Naive thymus-derived CD8-positive, alpha-beta T cell (primary cell): Measurements from ENCODE around the gene COG6. TPM values are rescaled to one million over a fixed set of nuclear protein-coding genes. Genes with fewer than 3 reads are reported as not detected.
A peak's percentile ranks its signal among the peaks of the same experiment; 100 is the strongest.

Source experiments
- ATAC-seq, 2 donors: fragments of 150-1000 bp; cut with Tn5 transposase in 1 of 2; sonication (Bioruptor Pico), chemical (Tn5 transposase) in 1 of 2; 1 replicate in 1 of 2; 2 replicates in 1 of 2; pipeline ENCODE4 v1.10.0; 2021; ENCODE audit warnings: mild to moderate bottlenecking in 2 of 2, moderate library complexity in 2 of 2
- POLR2A ChIA-PET: fragments of 350-600 bp; sonication (Branson Sonifier 250); formaldehyde crosslinking; loops from one replicate; lab custom pipeline; 2021; ENCODE audit warnings: antibody characterized with exemption; lab: Charles Lee
- DNase-seq, 10 donors: peaks; one replicate each; pipeline versions ENCODE4 v3.0.0 to v3.0.0-alpha.2; 2020 to 2022
- H3K27ac Mint-ChIP-seq, 10 donors: one replicate each; pipeline ENCODE4 v1.8.0; 2020 to 2022; ENCODE audit warnings: mild to moderate bottlenecking in 10 of 10, mixed read lengths in 10 of 10, moderate library complexity in 4 of 10, inconsistent platforms in 1 of 10
- H3K27me3 Mint-ChIP-seq, 5 donors: one replicate each; pipeline ENCODE4 v1.8.0; 2021 to 2022; ENCODE audit warnings: mixed read lengths in 5 of 5
- H3K36me3 Mint-ChIP-seq, 3 donors: one replicate each; pipeline ENCODE4 v1.8.0; 2020 to 2022; ENCODE audit warnings: mixed read lengths in 3 of 3, mild to moderate bottlenecking in 2 of 3, inconsistent platforms in 1 of 3
- H3K4me1 Mint-ChIP-seq, 4 donors: one replicate each; pipeline ENCODE4 v1.8.0; 2021 to 2022; ENCODE audit warnings: mixed read lengths in 4 of 4
- H3K4me3 Mint-ChIP-seq, 10 donors: one replicate each; pipeline ENCODE4 v1.8.0; 2020 to 2022; ENCODE audit warnings: mild to moderate bottlenecking in 10 of 10, mixed read lengths in 10 of 10, moderate library complexity in 6 of 10, inconsistent platforms in 1 of 10
- H3K9me3 Mint-ChIP-seq, 9 donors: one replicate each; pipeline ENCODE4 v1.8.0; 2020 to 2022; ENCODE audit warnings: mixed read lengths in 9 of 9, mild to moderate bottlenecking in 3 of 9, inconsistent platforms in 1 of 9, moderate library complexity in 1 of 9
- polyA plus RNA-seq, 3 donors: library from polyadenylated mRNA; unstranded; fragments of 300-500 nt; fragmentation: Illumina TruSeq; gene quantifications; one replicate each; pipeline ENCODE4 v1.2.3, GENCODE V29; 2021
- total RNA-seq, 8 experiments: library from RNA in 2 of 8; stranded (reverse) in 2 of 8; gene quantifications; one replicate each; pipeline ENCODE4 v1.2.3 and lab custom pipeline; 2021 to 2026

The COG6 gene
- total and polyA plus RNA-seq, 5 experiments from 2014 or later, result 14.5 to 33.4 (median 19.7) TPM

DNA sequence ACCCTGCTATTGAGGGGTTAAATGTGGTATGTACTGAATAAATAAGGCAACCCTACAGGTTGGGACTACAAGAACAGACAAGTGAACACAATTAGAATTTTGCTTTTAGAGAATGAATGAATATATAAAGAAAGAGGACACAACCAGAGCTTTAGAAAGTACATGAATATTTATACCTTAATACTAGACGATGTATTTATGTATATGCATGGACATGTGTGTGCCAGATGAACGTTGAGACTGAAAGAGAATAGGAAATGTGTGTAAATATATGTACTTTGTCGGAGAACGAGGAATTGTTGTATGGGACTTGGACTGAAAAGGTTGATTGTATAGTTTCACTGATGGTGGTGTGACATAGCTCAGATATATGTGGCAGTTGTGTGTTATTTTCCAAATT lies 9.3 kb upstream of the COG6 start:
- POLR2A ChIA-PET, result no interaction called here
- H3K27ac Mint-ChIP-seq, result no peak overlapping the region
- no peak for ATAC-seq
- H3K4me1 Mint-ChIP-seq, result no peaks in the 10 kb centered on the region
- no peaks in the 10 kb centered on the region for H3K9me3 Mint-ChIP-seq
- no peak overlapping the region for H3K4me3 Mint-ChIP-seq
- peaks cover 4 to 18% (median 8%) of the 10 kb centered on the region in 5 donors for H3K27me3 Mint-ChIP-seq
- no peak for DNase-seq
- H3K36me3 Mint-ChIP-seq, result no peaks in the 10 kb centered on the region

DNA sequence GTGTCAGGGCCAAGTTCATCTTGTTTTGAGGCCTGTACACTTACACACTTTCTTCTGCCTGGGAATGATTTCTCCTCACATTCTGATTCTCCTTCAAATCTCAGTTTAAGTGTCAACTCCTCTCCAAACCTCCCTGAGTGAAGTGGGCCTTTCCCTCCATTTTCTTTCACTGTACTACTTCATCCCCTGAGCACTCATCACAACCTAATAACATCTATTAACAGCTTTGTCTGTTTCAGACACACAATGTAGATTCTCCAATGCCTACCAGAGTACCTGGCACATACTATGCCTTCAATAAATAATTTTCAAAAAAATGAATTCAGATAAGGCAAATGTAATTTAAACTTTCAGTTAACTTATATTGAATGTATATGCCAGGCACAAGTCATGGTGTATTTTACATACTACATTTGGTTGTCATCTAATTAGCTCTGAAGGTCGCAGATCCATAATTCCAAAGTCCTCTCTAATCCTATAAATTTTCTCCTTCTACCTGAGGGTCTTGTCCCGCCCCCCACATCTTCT lies 357 bp upstream of the COG6 start:
- peak overlapping the region; percentile 87 to 100 (median 96) for H3K4me3 Mint-ChIP-seq
- POLR2A ChIA-PET, result interaction anchor here (0.6 kb wide), 1 partner anchor 39 kb away, joined by 3 read pairs; no protein-coding TSS in a partner anchor
- H3K9me3 Mint-ChIP-seq, result peaks cover 0 to 7% (median 0%) of the 10 kb centered on the region in 9 donors
- peaks cover 0 to 2% (median under 1%) of the 10 kb centered on the region in 3 donors for H3K36me3 Mint-ChIP-seq
- ATAC-seq, result peak in 1 of 2 donors; percentile 2
- peaks cover 0 to 6% (median 0%) of the 10 kb centered on the region in 5 donors for H3K27me3 Mint-ChIP-seq
- peak overlapping the region; percentile 77 to 98 (median 95) for H3K27ac Mint-ChIP-seq
- H3K4me1 Mint-ChIP-seq, result peaks cover 14 to 43% (median 40%) of the 10 kb centered on the region in 4 donors
- DNase-seq, result no peak

DNA sequence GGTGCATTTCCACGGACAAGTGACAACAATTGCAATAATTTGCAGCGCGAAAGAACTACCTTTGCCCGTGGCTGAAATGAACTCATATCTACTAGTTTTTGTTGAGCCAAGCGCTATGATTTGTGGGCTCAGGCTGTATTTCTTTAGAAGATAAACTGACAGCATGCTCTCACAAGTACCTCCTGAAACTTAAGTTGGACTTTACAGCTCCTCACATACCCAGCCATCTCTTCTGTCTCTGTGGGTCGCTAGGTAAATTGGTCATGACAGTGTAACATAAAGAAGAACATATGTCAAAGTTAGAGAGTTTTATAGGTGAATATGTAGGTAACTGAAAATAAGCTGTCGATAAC lies 839 bp downstream of the COG6 start:
- peak in 1 of 2 donors; percentile 3 for ATAC-seq
- Mint-ChIP-seq H3K27me3 (peaks cover 0 to 1% (median 0%) of the 10 kb centered on the region in 5 donors), H3K36me3 (peaks cover 0 to 7% (median 2%) of the 10 kb centered on the region in 3 donors)

DNA sequence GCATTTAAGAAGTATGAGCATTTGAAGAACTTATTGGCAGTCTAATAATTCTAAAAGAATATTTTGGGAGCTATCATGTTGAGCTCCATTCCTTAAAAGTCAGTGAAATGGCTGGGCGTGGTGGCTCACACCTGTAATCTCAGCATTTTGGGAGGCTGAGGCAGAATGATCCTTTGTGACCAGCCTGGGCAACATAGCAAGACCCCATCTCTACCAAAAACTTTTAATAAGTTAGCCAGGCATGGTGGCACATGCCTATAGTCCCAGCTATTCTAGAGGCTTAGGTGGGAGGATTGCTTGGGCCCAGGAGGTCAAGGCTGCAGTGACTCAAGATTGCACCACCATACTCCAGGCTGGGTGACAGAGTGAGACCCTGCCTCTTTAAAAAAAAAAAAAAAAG lies 8.0 kb downstream of the COG6 start:
- Mint-ChIP-seq H3K4me1 (peaks cover 5 to 13% (median 9%) of the 10 kb centered on the region in 4 donors), H3K4me3 (no peak overlapping the region), H3K9me3 (no peaks in the 10 kb centered on the region), H3K27me3 (no peaks in the 10 kb centered on the region), H3K27ac (no peak overlapping the region), H3K36me3 (peaks cover 7 to 50% (median 9%) of the 10 kb centered on the region in 3 donors)
- POLR2A ChIA-PET, result no interaction called here
- no peak for ATAC-seq
- no peak for DNase-seq

More for the DNA sequence above, 839 bp downstream of the COG6 start:
- H3K4me3 Mint-ChIP-seq, result peak overlapping the region; percentile 87 to 100 (median 96)
- H3K27ac Mint-ChIP-seq, result peak overlapping the region; percentile 77 to 98 (median 95)
- H3K9me3 Mint-ChIP-seq, result peaks cover 0 to 7% (median 0%) of the 10 kb centered on the region in 9 donors
- DNase-seq, result no peak
- POLR2A ChIA-PET, result no interaction called here
- H3K4me1 Mint-ChIP-seq, result peaks cover 15 to 45% (median 41%) of the 10 kb centered on the region in 4 donors

DNA sequence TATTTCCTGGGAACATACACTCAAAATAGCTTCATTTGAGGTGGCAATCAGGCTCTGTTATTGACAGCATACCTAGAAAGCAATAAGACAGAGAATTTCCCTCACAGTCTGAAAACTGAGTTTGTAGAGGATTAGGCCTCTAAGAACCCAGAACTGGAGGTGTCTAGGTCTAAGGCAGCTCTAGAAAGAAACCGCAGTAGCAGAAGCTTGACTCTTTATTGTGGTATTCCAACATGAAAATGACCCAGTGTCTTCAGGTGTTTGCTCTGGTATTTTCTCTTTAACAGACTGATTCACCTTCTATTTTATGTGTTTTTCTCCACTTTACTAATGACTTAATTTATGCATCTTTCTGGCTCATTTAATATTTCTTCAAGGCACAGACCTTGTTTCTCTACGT lies 8.5 kb downstream of the COG6 start:
- ATAC-seq, result no peak
- peaks cover under 1 to 10% (median 6%) of the 10 kb centered on the region in 4 donors for H3K4me1 Mint-ChIP-seq
- DNase-seq, result no peak
- H3K27me3 Mint-ChIP-seq, result no peaks in the 10 kb centered on the region
- POLR2A ChIA-PET, result no interaction called here
- no peak overlapping the region for H3K4me3 Mint-ChIP-seq
- no peaks in the 10 kb centered on the region for H3K9me3 Mint-ChIP-seq
- H3K27ac Mint-ChIP-seq, result peak overlapping the region in 1 of 10 donors; percentile 77
- peaks cover 7 to 52% (median 9%) of the 10 kb centered on the region in 3 donors for H3K36me3 Mint-ChIP-seq

DNA sequence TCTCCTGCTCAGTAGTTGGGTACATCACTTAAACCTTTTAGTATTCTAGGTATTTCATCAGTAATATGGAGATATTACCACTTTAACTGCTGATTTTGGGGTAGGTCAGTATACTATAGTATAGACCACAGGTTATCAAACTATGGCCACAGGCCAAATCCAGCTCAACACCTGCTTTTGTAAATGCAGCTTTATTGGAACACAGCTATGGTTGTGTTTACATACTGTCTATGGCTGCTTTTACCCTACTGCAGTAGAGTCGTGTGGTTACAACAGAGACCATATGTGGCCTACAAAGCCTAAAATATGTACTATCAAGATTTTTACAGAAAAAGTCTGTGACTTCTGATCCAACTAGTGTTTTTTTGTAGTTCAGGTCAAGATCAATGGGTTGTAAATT lies 10.3 kb downstream of the COG6 start:
- H3K27ac Mint-ChIP-seq, result no peak overlapping the region
- ATAC-seq (no peak), DNase-seq (no peak)
- POLR2A ChIA-PET, result no interaction called here
- no peaks in the 10 kb centered on the region for H3K9me3 Mint-ChIP-seq
- H3K4me1 Mint-ChIP-seq, result peaks cover 0 to 3% (median 1%) of the 10 kb centered on the region in 4 donors
- H3K4me3 Mint-ChIP-seq, result no peak overlapping the region
- peaks cover 7 to 50% (median 9%) of the 10 kb centered on the region in 3 donors for H3K36me3 Mint-ChIP-seq
- no peaks in the 10 kb centered on the region for H3K27me3 Mint-ChIP-seq

DNA sequence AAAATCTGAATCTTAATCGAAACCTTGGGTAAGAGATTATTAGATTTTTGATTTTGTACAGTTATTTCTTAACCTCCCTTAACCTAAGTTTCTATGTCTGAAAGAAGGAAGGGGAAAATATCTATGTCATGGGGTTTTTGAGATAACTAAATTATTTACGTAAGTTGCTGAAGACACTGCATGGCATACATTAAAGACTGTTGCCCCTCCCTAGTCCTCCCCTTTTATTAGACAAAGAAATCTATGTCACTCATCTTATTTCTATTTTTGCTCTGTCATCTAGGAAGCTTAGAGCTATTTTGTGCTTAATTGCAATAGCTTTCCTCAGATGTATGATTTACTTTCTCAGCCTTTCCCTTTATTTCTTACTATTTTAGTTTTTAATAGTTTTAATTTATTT lies 15.0 kb downstream of the COG6 start:
- ATAC-seq (no peak), DNase-seq (no peak)
- H3K27ac Mint-ChIP-seq, result no peak overlapping the region
- peaks cover 0 to 5% (median 3%) of the 10 kb centered on the region in 4 donors for H3K4me1 Mint-ChIP-seq
- POLR2A ChIA-PET, result no interaction called here
- H3K4me3 Mint-ChIP-seq, result no peak overlapping the region
- H3K36me3 Mint-ChIP-seq, result peaks cover 5 to 31% (median 9%) of the 10 kb centered on the region in 3 donors
- H3K27me3 Mint-ChIP-seq, result no peaks in the 10 kb centered on the region
- H3K9me3 Mint-ChIP-seq, result peaks cover 0 to 3% (median 0%) of the 10 kb centered on the region in 9 donors

DNA sequence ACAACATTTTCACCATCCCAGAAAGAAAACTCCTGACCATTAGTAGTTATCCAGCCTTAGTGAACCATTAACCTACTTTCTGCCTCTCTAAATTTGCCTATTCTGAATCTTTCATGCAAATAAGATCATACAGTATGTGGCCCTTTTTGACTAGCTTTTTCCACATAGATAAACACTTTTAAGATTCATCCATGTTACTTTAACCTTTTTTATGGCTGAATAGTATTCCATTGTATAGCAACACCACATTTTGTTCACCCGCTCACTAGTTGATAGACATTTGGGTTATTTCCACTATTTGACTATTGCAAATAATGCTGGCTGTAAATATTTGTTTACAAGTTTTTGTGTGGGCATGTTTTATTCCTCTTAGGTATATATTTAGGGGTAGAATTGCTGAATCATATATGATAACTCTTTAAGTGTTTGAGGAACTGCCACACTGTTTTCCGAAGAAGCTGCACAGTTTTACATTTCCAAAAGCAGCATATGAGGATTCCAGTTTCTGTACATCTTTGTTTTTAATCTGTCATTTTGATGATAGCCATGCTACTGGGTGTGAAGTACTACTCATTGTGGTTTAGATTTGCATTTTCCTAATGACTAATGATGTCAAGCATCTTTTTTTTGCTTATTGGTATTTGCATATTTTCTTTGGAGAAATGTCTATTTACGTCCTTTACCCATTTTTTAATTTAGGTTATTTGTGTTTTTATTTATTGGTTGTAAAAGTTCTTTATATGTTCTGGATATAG lies 17.1 kb downstream of the COG6 start:
- peaks cover 0 to 5% (median 3%) of the 10 kb centered on the region in 4 donors for H3K4me1 Mint-ChIP-seq
- H3K27me3 Mint-ChIP-seq, result no peaks in the 10 kb centered on the region
- H3K4me3 Mint-ChIP-seq, result no peak overlapping the region
- ATAC-seq, result no peak
- POLR2A ChIA-PET, result no interaction called here
- DNase-seq, result no peak
- H3K27ac Mint-ChIP-seq, result no peak overlapping the region
- peaks cover 0 to 15% (median 4%) of the 10 kb centered on the region in 3 donors for H3K36me3 Mint-ChIP-seq
- peaks cover 0 to 3% (median 0%) of the 10 kb centered on the region in 9 donors for H3K9me3 Mint-ChIP-seq

DNA sequence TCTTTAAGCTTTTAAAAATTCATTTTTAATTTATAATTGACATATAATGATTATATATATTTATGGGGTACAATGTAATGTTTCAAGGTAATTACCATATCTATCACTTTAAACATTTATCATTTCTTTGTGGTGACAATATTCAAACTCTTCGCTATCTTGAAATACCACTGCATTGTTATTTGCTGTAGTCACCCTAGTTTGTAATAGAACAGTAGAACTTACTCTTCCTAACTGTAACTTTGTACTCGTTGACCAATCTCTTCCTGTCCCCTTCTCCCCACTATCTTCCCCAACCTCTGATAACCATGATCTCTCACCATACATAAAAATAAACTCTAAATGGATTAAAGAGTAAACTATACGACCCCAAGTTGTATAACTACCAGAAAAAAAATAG lies 20.4 kb downstream of the COG6 start:
- Mint-ChIP-seq H3K27ac (no peak overlapping the region), H3K4me3 (no peak overlapping the region), H3K36me3 (peaks cover 5 to 27% (median 18%) of the 10 kb centered on the region in 3 donors), H3K27me3 (no peaks in the 10 kb centered on the region), H3K4me1 (peaks cover 0 to 5% (median 4%) of the 10 kb centered on the region in 4 donors), H3K9me3 (peaks cover 0 to 3% (median 0%) of the 10 kb centered on the region in 9 donors)
- DNase-seq (no peak), ATAC-seq (no peak)
- POLR2A ChIA-PET, result no interaction called here

DNA sequence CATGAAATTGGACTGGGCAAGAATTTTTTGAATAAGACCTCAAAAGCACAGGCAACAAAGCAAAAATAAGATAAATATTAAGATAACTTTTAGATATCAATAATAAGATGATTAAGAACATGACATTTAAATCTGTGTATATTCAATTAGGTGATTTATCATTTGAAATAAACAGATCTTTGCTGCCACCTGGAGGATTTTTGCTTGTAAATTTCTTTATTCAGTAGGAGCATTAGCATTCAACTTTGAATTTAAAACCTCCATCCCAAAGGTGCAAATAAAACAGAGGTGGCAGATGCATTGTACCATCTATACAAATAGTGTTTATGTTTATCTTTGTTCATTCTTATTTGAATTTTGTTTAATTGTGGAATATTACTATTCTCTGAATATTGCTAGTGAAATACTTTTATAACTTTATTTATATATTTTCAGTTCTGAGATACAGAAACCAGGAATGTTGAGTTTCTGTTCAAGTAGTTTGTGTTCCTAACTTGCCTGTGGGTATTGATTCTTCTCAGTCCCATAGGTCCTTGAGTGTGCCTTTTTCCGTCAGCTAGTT lies 20.9 kb downstream of the COG6 start:
- ATAC-seq, result peak in 1 of 2 donors; percentile 43
- peaks cover 10 to 32% (median 22%) of the 10 kb centered on the region in 3 donors for H3K36me3 Mint-ChIP-seq
- H3K9me3 Mint-ChIP-seq, result peaks cover 0 to 3% (median 0%) of the 10 kb centered on the region in 9 donors
- peaks cover 0 to 3% (median 1%) of the 10 kb centered on the region in 4 donors for H3K4me1 Mint-ChIP-seq
- no peaks in the 10 kb centered on the region for H3K27me3 Mint-ChIP-seq
- DNase-seq, result peak in 5 of 10 donors; percentile 4 to 55 (median 47)
- H3K4me3 Mint-ChIP-seq, result no peak overlapping the region
- POLR2A ChIA-PET, result no interaction called here
- no peak overlapping the region for H3K27ac Mint-ChIP-seq

DNA sequence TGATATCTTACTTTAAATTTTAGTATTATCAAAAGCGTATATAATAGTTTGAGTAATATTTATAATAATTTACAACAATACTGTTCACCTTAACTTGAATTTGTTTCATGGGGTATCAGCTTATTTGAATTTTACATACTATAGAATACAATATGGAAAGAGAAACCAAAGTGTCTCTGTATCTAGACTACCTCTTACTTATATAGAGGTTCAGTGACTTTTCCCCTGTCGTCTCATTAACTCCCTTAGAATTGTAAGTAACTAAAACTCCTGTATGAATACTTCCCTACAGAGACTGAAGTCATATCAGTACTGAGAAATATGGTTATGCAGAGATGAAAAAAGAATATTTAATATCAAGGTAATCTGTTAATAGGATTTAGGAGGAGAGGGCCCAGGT lies 26.8 kb downstream of the COG6 start:
- H3K4me3 Mint-ChIP-seq, result no peak overlapping the region
- ATAC-seq (no peak), DNase-seq (no peak)
- POLR2A ChIA-PET, result interaction anchor here (0.5 kb wide), 1 partner anchor 387 kb away, joined by 7 read pairs; no protein-coding TSS in a partner anchor
- H3K27me3 Mint-ChIP-seq, result no peaks in the 10 kb centered on the region
- H3K36me3 Mint-ChIP-seq, result peaks cover 10 to 45% (median 22%) of the 10 kb centered on the region in 3 donors
- H3K9me3 Mint-ChIP-seq, result no peaks in the 10 kb centered on the region
- H3K27ac Mint-ChIP-seq, result peak overlapping the region in 1 of 10 donors; percentile 15
- H3K4me1 Mint-ChIP-seq, result peaks cover 0 to 2% (median 0%) of the 10 kb centered on the region in 4 donors

DNA sequence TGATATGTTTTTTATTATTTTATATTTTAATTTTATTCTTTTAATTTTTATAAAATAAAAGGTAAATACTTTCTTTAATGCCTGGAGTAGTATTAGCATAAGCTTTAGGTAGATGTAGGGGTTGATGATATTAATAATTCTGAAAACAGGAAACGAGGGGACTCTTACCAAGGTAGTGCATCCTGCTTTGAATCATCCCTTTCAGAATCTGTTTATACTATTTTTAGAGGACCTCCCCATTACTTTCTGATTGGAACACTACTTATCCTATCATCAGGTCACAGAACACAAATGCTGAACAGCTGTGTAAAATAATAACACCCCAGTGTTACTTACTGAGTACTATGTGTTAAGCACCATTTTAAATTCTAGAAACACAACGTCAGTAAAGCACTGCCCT lies 27.3 kb downstream of the COG6 start:
- Mint-ChIP-seq H3K27me3 (no peaks in the 10 kb centered on the region), H3K9me3 (no peaks in the 10 kb centered on the region), H3K4me3 (no peak overlapping the region), H3K27ac (peak overlapping the region in 3 of 10 donors; percentile 14 to 15 (median 15)), H3K36me3 (peaks cover 11 to 48% (median 26%) of the 10 kb centered on the region in 3 donors), H3K4me1 (peaks cover 0 to 2% (median 0%) of the 10 kb centered on the region in 4 donors)
- DNase-seq, result no peak
- ATAC-seq, result no peak
- POLR2A ChIA-PET, result no interaction called here
